Spleen (tissue), 7 donors: Measurements from ENCODE around the gene PPP4C.

Experiments used
- CTCF ChIP-seq, 11 experiments: fragments of 200-600 bp in 7 of 11; fragments of 450-650 bp in 4 of 11; sonication (generic) in 4 of 11; IDR thresholded peaks in 8 of 11; conservative IDR thresholded peaks in 3 of 11; 1 replicate in 7 of 11; 2 replicates in 4 of 11; pipeline versions ENCODE4 v1.4.0 to v1.8.0; 2016 to 2021; ENCODE audit warnings: antibody characterized with exemption in 11 of 11, inconsistent platforms in 4 of 11, mild to moderate bottlenecking in 1 of 11
- POLR2A ChIP-seq, 3 donors: fragments of 450-650 bp; IDR thresholded peaks; one replicate each; pipeline ENCODE4 v1.5.1; 2017; ENCODE audit warnings: antibody characterized with exemption in 3 of 3, mild to moderate bottlenecking in 1 of 3
- POLR2AphosphoS5 ChIP-seq, 3 donors: sonication (generic); formaldehyde crosslinking; IDR thresholded peaks; one replicate each; pipeline ENCODE4 v1.5.1; 2017; ENCODE audit warnings: antibody characterized with exemption in 3 of 3
- donor health status: DM: no; HTN: no; CAD: no; lungs with moderate emphysema.
- donor health status: DM: no; HTN: no; CAD: no.
- donor health status: DM: no; HTN: no; CAD: no.

DNA sequence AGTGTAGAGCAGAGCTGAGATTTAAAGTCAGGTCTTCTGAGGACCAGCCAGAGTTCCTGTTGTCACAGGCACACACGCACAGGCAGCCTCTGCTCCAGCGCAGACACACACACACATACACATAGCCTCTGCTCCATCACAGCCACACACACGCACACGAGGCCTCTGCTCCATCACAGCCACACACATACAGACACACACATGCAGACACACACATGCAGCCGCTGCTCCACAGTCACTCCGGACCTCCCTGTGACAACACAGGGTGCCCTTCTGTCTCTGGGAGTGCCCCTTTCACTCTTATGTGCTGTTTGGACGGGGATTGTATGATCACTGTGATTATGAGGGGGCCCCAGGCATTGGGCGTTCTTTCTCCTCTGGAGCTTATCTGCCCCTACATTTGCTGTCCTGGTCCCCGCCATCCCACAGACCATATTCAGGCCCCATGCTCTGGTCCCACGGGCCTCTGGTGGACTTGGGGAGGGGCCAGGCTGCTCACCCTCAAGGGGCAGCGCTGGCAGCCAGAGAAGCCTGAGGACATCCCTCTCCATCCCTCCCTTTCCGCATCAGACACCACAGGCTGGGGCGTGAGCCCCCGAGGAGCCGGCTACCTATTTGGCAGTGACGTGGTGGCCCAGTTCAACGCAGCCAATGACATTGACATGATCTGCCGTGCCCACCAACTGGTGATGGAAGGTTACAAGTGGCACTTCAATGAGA is 8.5 kb downstream of the PPP4C start:
- TF ChIP-seq CTCF (IDR thresholded peaks at IDR 0.05 in 8 of 11, conservative IDR thresholded peaks at IDR 0.05 in 3 of 11) = no peak
- no peak for TF ChIP-seq POLR2AphosphoS5 (IDR thresholded peaks at IDR 0.05)
- no peak for TF ChIP-seq POLR2A (IDR thresholded peaks at IDR 0.05)
